Heart left ventricle (tissue), 13 donors: Measurements from ENCODE around the gene CNTLN.
"Not testable (repeated sequence)": the region's sequence is repeated elsewhere in the genome, so short reads cannot be mapped to it uniquely, and the experiment has no call there.

Experiments used
- CTCF ChIP-seq, 12 donors: fragments of 200-600 bp; sonication (generic) in 4 of 12; IDR thresholded peaks; one replicate each; pipeline versions ENCODE4 v1.5.0 to v1.8.0; 2018 to 2022; ENCODE audit warnings: antibody characterized with exemption in 12 of 12, mild to moderate bottlenecking in 5 of 12
- POLR2A ChIP-seq, 2 donors: fragments of 450-650 bp; IDR thresholded peaks; one replicate each; pipeline ENCODE4 v1.6.1; 2017; ENCODE audit warnings: antibody characterized with exemption in 2 of 2, mild to moderate bottlenecking in 2 of 2, moderate library complexity in 2 of 2
- donor health status: ischemic (EF 13 %, LVEDD 7.1; RV severe dilation, severe dysfunction).
- donor health status: DM: no; HTN: yes; CAD: no.
- donor health status: DM: no; HTN: no; CAD: no.
- donor health status: ischemic (EF 25% LVEDD 6.9; RV normal size, moderate dysfunction).
- donor health status: ischemic (EF 25% LVEDD 5.7; RV mildly dilated, moderate dysfunction).
- donor health status: ischemic (EF 35%, LVEDD 5.7; RV mildly dilated, moderate dysfunction).
- donor health status: nonischemic (EF 11% LVEDD 7.7; RV severe dilation, severe dysfunction).
- donor health status: DM: yes; HTN: yes; CAD: no.
- donor health status: PGD.
- donor health status: ischemic (EF 29% LVEDD 5.4; RV normal size, mild dysfunction).
- donor health status: nonischemic (EF 23%, LVEDD 6.1; RV moderate dilation, normal function).

- TF ChIP-seq CTCF, POLR2A (IDR thresholded peaks at IDR 0.05): not testable (repeated sequence)
Observed at GRCh38 chr9:17397166-17397728, 262.4 kb downstream of the CNTLN start.
